Mesodermal cell (in vitro differentiated cells): ENCODE data around the gene NYNRIN.
A peak's percentile ranks its signal among the peaks of the same experiment; 100 is the strongest.

ENCODE experiments used
- H3K27ac ChIP-seq: 2 replicates; pipeline ENCODE4 v1.7.0; 2013; ENCODE audit warnings: mild to moderate bottlenecking, low read depth, low read length, moderate library complexity; ENCODE audit not compliant: severe bottlenecking
- H3K36me3 ChIP-seq: 2 replicates; pipeline ENCODE4 v1.7.1; 2013; ENCODE audit warnings: mild to moderate bottlenecking, low read length, moderate library complexity; ENCODE audit not compliant: control insufficient read depth, insufficient read depth
- H3K4me1 ChIP-seq: one replicate; pipeline ENCODE4 v1.7.1; 2013; ENCODE audit warnings: mild to moderate bottlenecking, low read length; ENCODE audit not compliant: insufficient read depth, control insufficient read depth, poor library complexity, severe bottlenecking
- H3K4me3 ChIP-seq: 2 replicates; pipeline ENCODE4 v1.7.0; 2013; ENCODE audit warnings: low read length, control low read depth, mild to moderate bottlenecking; ENCODE audit not compliant: insufficient read depth, poor library complexity, severe bottlenecking; ENCODE audit errors: extremely low read depth
- H3K9me3 ChIP-seq: 2 replicates; pipeline ENCODE4 v1.7.1; 2013; ENCODE audit warnings: mild to moderate bottlenecking, low read length, moderate library complexity; ENCODE audit not compliant: control insufficient read depth
- WGBS, 2 experiments: methylation state at CpG; one replicate each; pipeline ENCODE4 v1.1.5; 2013; ENCODE audit warnings: missing lambda C conversion rate in 2 of 2; ENCODE audit not compliant: insufficient coverage in 2 of 2; 5-methylcytosine and 5-hydroxymethylcytosine counted together

Gene NYNRIN

GRCh38 chr14:24392325-24393091 lies 6.3 kb upstream of the NYNRIN start:
- H3K9me3 ChIP-seq, result no peaks in the 10 kb centered on the region
- H3K36me3 ChIP-seq, result no peaks in the 10 kb centered on the region
- 80 to 89% methylated on average over 5 to 6 of the region's 8 CpGs for WGBS, 2 experiments
- H3K27ac ChIP-seq, result no peak overlapping the region
- peaks cover 16% of the 10 kb centered on the region for H3K4me1 ChIP-seq
- H3K4me3 ChIP-seq, result no peak overlapping the region

DNA sequence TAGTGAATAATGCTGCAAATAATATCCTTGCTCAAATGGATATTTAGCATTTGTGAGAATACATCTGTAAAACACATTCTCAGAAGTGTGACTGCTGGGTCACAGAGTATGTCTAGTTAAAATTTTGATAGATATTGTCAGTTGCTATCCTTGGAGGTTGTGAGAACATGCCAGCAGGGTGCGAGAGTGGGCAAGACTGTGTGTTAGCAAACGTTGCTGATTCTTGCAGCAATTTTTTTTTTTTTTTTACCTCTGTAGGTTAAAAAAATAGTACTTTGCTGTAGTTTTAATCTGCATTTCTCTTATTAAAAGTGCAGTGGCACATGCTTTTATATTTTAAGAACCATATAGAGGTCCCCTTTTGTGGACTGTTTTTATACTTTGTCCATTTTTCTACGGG lies 4.5 kb upstream of the NYNRIN start:
- H3K27ac ChIP-seq, result no peak overlapping the region
- peaks cover 16% of the 10 kb centered on the region for H3K4me1 ChIP-seq
- no peaks in the 10 kb centered on the region for H3K36me3 ChIP-seq
- no CpG with 5 or more reads among the region's 3 CpGs for WGBS, 2 experiments
- H3K4me3 ChIP-seq, result no peak overlapping the region
- no peaks in the 10 kb centered on the region for H3K9me3 ChIP-seq

- no peaks in the 10 kb centered on the region for H3K9me3 ChIP-seq
- WGBS, 2 experiments, result 96 to 100% methylated on average over 4 to 5 of the region's 8 CpGs
- peaks cover 23% of the 10 kb centered on the region for H3K4me1 ChIP-seq
- H3K27ac ChIP-seq, result no peak overlapping the region
- no peaks in the 10 kb centered on the region for H3K36me3 ChIP-seq
- H3K4me3 ChIP-seq, result no peak overlapping the region
These were observed 2.9 kb upstream of the NYNRIN start for GRCh38 chr14:24395609-24396582.

GRCh38 chr14:24397639-24398292 lies 1.0 kb upstream of the NYNRIN start:
- H3K4me3 ChIP-seq, result no peak overlapping the region

DNA sequence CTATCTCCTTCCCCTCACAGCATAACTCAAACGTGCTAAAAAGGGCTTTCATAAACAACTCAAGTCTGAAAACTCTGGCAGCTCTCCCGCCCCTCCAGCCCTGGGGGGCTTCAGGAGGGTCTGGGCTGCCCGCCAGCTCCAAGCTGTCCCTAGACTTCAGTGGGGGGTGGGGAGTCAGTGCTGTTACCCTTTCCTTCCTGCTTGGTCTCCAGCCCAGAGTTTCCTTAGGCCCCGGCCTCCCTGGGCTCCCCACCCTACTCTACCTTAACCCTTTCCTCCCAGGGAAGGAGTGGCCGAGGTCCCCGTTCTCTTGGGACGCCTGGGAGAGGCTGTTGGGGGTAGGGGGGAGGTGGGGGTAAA lies 530 bp upstream of the NYNRIN start:
- Histone ChIP-seq H3K9me3 (no peaks in the 10 kb centered on the region), H3K4me3 (peak overlapping the region; percentile 63), H3K36me3 (no peaks in the 10 kb centered on the region), H3K27ac (peak overlapping the region; percentile 54), H3K4me1 (peaks cover 20% of the 10 kb centered on the region)
- WGBS, 2 experiments, result 38% methylated on average over 3 of the region's 7 CpGs; no CpG with 5 or more reads in 1 of the 2 experiments

More at GRCh38 chr14:24397639-24398292, 1.0 kb upstream of the NYNRIN start:
- Histone ChIP-seq H3K9me3 (no peaks in the 10 kb centered on the region), H3K27ac (peak overlapping the region; percentile 54), H3K4me1 (peaks cover 22% of the 10 kb centered on the region), H3K36me3 (no peaks in the 10 kb centered on the region)
- 64 to 81% methylated on average over 5 to 6 of the region's 6 CpGs for WGBS, 2 experiments

- WGBS, 2 experiments, result 23 to 27% methylated on average over 3 to 6 of the region's 8 CpGs
- H3K4me3 ChIP-seq, result peak overlapping the region; percentile 63
- H3K36me3 ChIP-seq, result no peaks in the 10 kb centered on the region
- no peaks in the 10 kb centered on the region for H3K9me3 ChIP-seq
- H3K4me1 ChIP-seq, result peaks cover 26% of the 10 kb centered on the region
- no peak overlapping the region for H3K27ac ChIP-seq
These were observed 632 bp downstream of the NYNRIN start for GRCh38 chr14:24399447-24399822.

- Histone ChIP-seq H3K36me3 (no peaks in the 10 kb centered on the region), H3K27ac (no peak overlapping the region), H3K9me3 (no peaks in the 10 kb centered on the region), H3K4me1 (peaks cover 26% of the 10 kb centered on the region), H3K4me3 (peak overlapping the region; percentile 63)
- WGBS, 2 experiments, result 81 to 89% methylated on average over 2 to 3 of the region's 4 CpGs
These were observed 1.4 kb downstream of the NYNRIN start for GRCh38 chr14:24399999-24400718.

DNA sequence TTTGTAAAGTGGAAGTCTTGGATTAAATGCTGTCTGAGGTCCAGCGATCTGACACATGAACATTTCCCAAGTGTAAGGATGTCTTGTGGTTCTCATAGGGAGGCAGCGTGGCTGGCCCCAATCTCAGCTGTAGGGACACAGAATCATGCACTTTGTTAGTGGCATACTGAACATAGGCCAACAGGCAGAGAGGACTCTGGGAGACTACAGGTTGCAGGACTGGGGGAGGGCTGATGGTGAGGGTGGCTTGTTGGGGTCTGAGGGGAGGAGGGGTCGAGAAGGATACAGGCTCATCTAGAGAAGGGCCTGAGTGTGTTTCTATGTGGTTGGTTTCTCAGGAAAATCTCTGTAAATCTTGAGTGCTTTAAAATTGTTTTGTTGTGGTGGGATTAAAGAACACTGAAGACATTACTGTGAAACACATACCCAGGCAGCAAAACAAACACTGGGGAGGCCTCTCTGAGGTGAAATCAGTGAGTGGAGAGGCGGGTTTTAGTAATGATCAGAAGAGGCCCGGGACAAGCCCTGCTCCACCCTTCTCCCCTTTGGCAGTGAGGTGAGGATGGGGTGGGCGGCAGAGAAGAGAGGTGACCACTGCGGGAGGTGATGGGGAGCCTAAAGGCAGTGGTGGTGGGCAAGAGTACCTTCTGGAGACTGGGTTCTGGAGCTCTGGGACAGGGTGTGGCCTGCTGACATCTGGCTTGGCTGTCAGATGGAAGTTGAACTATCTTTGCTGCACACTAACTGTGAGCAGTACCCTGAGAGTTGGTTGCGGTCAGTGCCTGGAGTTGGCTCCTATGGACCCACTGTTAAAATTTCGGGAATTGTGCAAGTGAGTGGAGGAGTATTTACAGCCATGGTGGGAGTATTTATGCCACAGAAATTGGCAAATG lies 3.3 kb downstream of the NYNRIN start:
- H3K4me1 ChIP-seq, result peaks cover 14% of the 10 kb centered on the region
- no peaks in the 10 kb centered on the region for H3K9me3 ChIP-seq
- H3K36me3 ChIP-seq, result no peaks in the 10 kb centered on the region
- WGBS, 2 experiments, result 83 to 93% methylated on average over 5 to 8 of the region's 9 CpGs
- H3K4me3 ChIP-seq, result no peak overlapping the region
- no peak overlapping the region for H3K27ac ChIP-seq

GRCh38 chr14:24403294-24403998 lies 4.6 kb downstream of the NYNRIN start:
- no peak overlapping the region for H3K27ac ChIP-seq
- H3K4me3 ChIP-seq, result no peak overlapping the region
- no peaks in the 10 kb centered on the region for H3K9me3 ChIP-seq
- WGBS, 2 experiments, result 90 to 91% methylated on average over 5 to 7 of the region's 7 CpGs
- H3K4me1 ChIP-seq, result peaks cover 14% of the 10 kb centered on the region
- peaks cover 7% of the 10 kb centered on the region for H3K36me3 ChIP-seq
